Lower lobe of right lung (tissue), 2 donors: ENCODE results near the gene IL1RL1. TPM values are rescaled to one million over a fixed set of nuclear protein-coding genes. Genes with fewer than 3 reads are reported as not detected.
A peak's percentile ranks its signal among the peaks of the same experiment; 100 is the strongest.

Source experiments
- ATAC-seq, 2 donors: fragments of 200-7000 bp; cut with Tn5 transposase; one replicate each; pipeline ENCODE4 v1.9.1; 2020 to 2022; ENCODE audit warnings: mild to moderate bottlenecking in 2 of 2, moderate library complexity in 2 of 2
- DNase-seq: peaks from one replicate; pipeline ENCODE4 v3.0.0-alpha.2; 2020
- H3K27ac ChIP-seq: fragments of 200-600 bp; one replicate; pipeline ENCODE4 v1.8.0; 2022
- H3K27me3 ChIP-seq: fragments of 200-600 bp; one replicate; pipeline ENCODE4 v1.8.0; 2022; ENCODE audit warnings: low read depth
- H3K36me3 ChIP-seq: fragments of 200-600 bp; one replicate; pipeline ENCODE4 v1.8.0; 2022; ENCODE audit warnings: mild to moderate bottlenecking
- H3K4me1 ChIP-seq: fragments of 200-600 bp; one replicate; pipeline ENCODE4 v1.8.0; 2022
- H3K4me3 ChIP-seq: fragments of 200-600 bp; one replicate; pipeline ENCODE4 v1.8.0; 2022; ENCODE audit warnings: mild to moderate bottlenecking
- H3K9me3 ChIP-seq: fragments of 200-600 bp; one replicate; pipeline ENCODE4 v1.8.0; 2022
- CTCF ChIP-seq: fragments of 200-600 bp; IDR thresholded peaks from one replicate; pipeline ENCODE4 v1.8.0; 2022; ENCODE audit warnings: antibody characterized with exemption, mild to moderate bottlenecking
- intact Hi-C: fragments of 100-400 bp; cut with DNase I; formaldehyde crosslinking; loops from one replicate; pipeline ENCODE4 v1.11.0; 2022
- total RNA-seq: library from RNA; stranded (reverse); fragmentation: NEBNext Ultra II Directional; extraction: Animal tissue kit (Norgen Biotek cat#: 25700); gene quantifications from one replicate; pipeline ENCODE4 v1.2.1, GENCODE V29; 2021
- donor health status: DM: no; HTN: yes; CAD: no; lungs with severe emphysema.

Gene IL1RL1
- total RNA-seq, 1 donor from 2014 or later: 69.6 TPM

- no peaks in the 10 kb centered on the region for H3K4me1 ChIP-seq
- ATAC-seq (no peak), DNase-seq (no peak)
- H3K36me3 ChIP-seq: no peaks in the 10 kb centered on the region
- no peak overlapping the region for H3K4me3 ChIP-seq
- peak overlapping the region; percentile 72 for H3K27ac ChIP-seq
- peaks cover 3% of the 10 kb centered on the region for H3K27me3 ChIP-seq
- no peak for TF ChIP-seq CTCF
- intact Hi-C loops: no loop called here
- no peaks in the 10 kb centered on the region for H3K9me3 ChIP-seq
Measured at GRCh38 chr2:102306125-102306524, 5.2 kb upstream of the IL1RL1 start.

GRCh38 chr2:102313025-102313424 is 1.7 kb downstream of the IL1RL1 start:
- Histone ChIP-seq H3K36me3 (no peaks in the 10 kb centered on the region), H3K27me3 (no peaks in the 10 kb centered on the region), H3K9me3 (no peaks in the 10 kb centered on the region), H3K27ac (no peak overlapping the region), H3K4me3 (no peak overlapping the region), H3K4me1 (no peaks in the 10 kb centered on the region)
- intact Hi-C loops: no loop called here
- ATAC-seq (no peak), DNase-seq (no peak)
- TF ChIP-seq CTCF: no peak

DNA sequence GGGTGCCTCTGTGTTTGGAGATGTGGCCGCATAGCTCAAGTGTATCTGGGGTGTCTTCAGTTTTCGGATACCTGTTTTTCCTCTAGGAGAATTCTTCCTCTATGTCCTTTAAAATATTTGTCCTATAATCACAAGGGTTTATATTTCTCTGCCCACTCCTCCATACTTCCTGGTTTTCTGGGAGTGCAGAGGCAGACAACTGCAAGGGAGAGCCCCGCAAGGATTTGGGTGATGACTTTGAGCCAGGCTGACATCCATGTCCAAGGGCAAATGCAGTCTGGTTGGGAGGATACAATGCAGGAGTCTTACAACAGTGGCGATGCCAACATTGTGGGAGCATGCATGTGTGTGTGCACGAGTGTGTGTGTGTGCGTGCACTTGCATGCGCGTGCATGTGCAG is 2.1 kb downstream of the IL1RL1 start:
- Histone ChIP-seq H3K9me3 (no peaks in the 10 kb centered on the region), H3K27me3 (no peaks in the 10 kb centered on the region), H3K36me3 (no peaks in the 10 kb centered on the region), H3K4me3 (no peak overlapping the region), H3K27ac (no peak overlapping the region), H3K4me1 (no peaks in the 10 kb centered on the region)
- DNase-seq (no peak), ATAC-seq (no peak)
- intact Hi-C loops: no loop called here
- TF ChIP-seq CTCF: no peak

DNA sequence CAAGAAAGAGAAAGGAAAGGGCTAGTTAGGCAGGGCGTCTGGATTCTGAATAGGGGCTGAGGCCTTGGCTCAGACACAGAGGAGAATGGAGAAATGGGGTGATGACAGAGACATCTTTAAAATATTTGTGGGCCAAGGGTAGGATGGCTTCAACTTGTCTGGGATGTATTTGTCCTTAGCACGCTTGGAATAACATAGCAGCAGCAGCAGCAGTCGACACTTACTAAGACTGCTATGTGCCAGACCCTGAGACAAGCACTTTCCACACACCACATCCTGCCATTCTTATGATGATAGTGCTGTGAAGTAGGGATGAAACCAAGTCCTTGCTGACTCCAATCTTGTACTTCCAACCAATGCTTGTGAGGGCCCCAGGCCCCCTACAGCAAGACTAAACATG is 2.6 kb downstream of the IL1RL1 start:
- no peaks in the 10 kb centered on the region for H3K36me3 ChIP-seq
- H3K4me3 ChIP-seq: no peak overlapping the region
- intact Hi-C loops: no loop called here
- no peak for TF ChIP-seq CTCF
- H3K27me3 ChIP-seq: no peaks in the 10 kb centered on the region
- DNase-seq: no peak
- no peaks in the 10 kb centered on the region for H3K9me3 ChIP-seq
- ATAC-seq: no peak
- no peaks in the 10 kb centered on the region for H3K4me1 ChIP-seq
- H3K27ac ChIP-seq: no peak overlapping the region

DNA sequence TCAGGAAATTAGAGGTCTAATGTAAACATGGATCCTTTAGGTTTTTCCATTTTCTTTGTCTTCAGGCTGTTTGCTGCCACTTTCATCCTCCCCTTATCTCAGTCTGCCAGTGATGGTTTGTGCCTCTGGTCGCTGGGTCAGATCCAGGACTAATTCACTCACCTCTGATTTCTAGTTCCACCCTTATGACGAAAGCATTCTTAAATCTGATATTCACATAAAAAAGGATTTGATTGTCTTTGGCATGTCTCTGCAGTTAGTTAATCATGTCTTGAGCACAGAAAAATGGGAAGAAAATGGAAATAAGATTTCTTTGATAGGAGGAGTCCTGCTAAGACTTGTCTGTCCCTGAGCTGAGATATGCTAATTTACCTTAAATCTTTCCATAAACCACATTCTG is 4.6 kb downstream of the IL1RL1 start:
- Histone ChIP-seq H3K27ac (no peak overlapping the region), H3K36me3 (no peaks in the 10 kb centered on the region), H3K4me1 (no peaks in the 10 kb centered on the region), H3K9me3 (no peaks in the 10 kb centered on the region), H3K27me3 (no peaks in the 10 kb centered on the region), H3K4me3 (no peak overlapping the region)
- DNase-seq (no peak), ATAC-seq (no peak)
- TF ChIP-seq CTCF: no peak
- intact Hi-C loops: no loop called here

GRCh38 chr2:102317715-102318114 is 6.4 kb downstream of the IL1RL1 start:
- intact Hi-C loops: no loop called here
- H3K9me3 ChIP-seq: no peaks in the 10 kb centered on the region
- H3K4me1 ChIP-seq: no peaks in the 10 kb centered on the region
- no peak overlapping the region for H3K27ac ChIP-seq
- no peaks in the 10 kb centered on the region for H3K36me3 ChIP-seq
- no peak overlapping the region for H3K4me3 ChIP-seq
- DNase-seq (no peak), ATAC-seq (no peak)
- TF ChIP-seq CTCF: no peak
- H3K27me3 ChIP-seq: no peaks in the 10 kb centered on the region
